ENCODE data around the gene CORO2B. TPM values are rescaled to one million over a fixed set of nuclear protein-coding genes. Genes with fewer than 3 reads are reported as not detected.

The CORO2B gene
- total RNA-seq = 10 to 100 TPM in 6 of 7 donors, 1 to 10 TPM in 1; 7.5 to 61.0 (median 22.8) TPM
- 10 to 100 TPM; 11.3 to 12.4 TPM for polyA plus RNA-seq
- long read RNA-seq, donor 1, partial matches to known transcripts = 49 of 67 reads
- long read RNA-seq, donor 1, other reads (novel, unspliced or antisense) = 17 of 67 reads
- long read RNA-seq, donor 2, partial matches to known transcripts = 0 of 1 reads
- long read RNA-seq, donor 2, other reads (novel, unspliced or antisense) = 0 of 1 reads
- long read RNA-seq, donor 3, transcript CORO2B-204 (12 exons, 3,566 nt) = major isoform, 36 of 66 reads
- long read RNA-seq, donor 3, partial matches to known transcripts = 24 of 66 reads
- long read RNA-seq, donor 3, other reads (novel, unspliced or antisense) = 6 of 66 reads

GRCh38 chr15:68578980-68579935 is at the start of gene CORO2B:
CORO2B (plus strand) TSS chr15:68578993; CDS start chr15:68579263, 270 bp downstream.
- 1 to 3% (median 1%) methylated on average over 67 to 95 of the region's 95 CpGs for WGBS, 3 donors
- peak within 1 kb of the TSS; percentile 94 to 96 for H3K27ac ChIP-seq
- intact Hi-C loops (cut with DNase I) = loop anchor here in 3 of 4 donors (1.0 to 5.0 kb wide), 2 partner anchors 93 to 96 kb away; no protein-coding TSS in a partner anchor
- no peaks in the 10 kb centered on the region for H3K27me3 ChIP-seq
- TF ChIP-seq POLR2A (IDR thresholded peaks at IDR 0.05) (no peak), EP300 (IDR thresholded peaks at IDR 0.05) (no peak), CTCF (IDR thresholded peaks at IDR 0.05) (no peak)
- H3K4me3 ChIP-seq = peak within 1 kb of the TSS; percentile 67
- peak; percentile 63 to 82 (median 74) for DNase-seq
- H3K4me1 ChIP-seq (ENCODE audit: insufficient read depth) = peaks cover 15% of the 10 kb centered on the region
- no peaks in the 10 kb centered on the region for H3K36me3 ChIP-seq
- no peaks in the 10 kb centered on the region for H3K9me3 ChIP-seq

- Histone ChIP-seq H3K9me3 (no peaks in the 10 kb centered on the region), H3K36me3 (no peaks in the 10 kb centered on the region), H3K4me1 (ENCODE audit: insufficient read depth) (no peaks in the 10 kb centered on the region), H3K4me3 (no peak overlapping the region), H3K27ac (no peak overlapping the region), H3K27me3 (no peaks in the 10 kb centered on the region)
- intact Hi-C loops (cut with DNase I) = no loop called here
- no peak for TF ChIP-seq CTCF (IDR thresholded peaks at IDR 0.05)
- no peak for TF ChIP-seq EP300 (IDR thresholded peaks at IDR 0.05)
- TF ChIP-seq POLR2A (IDR thresholded peaks at IDR 0.05) = no peak
- whole genome bisulfite sequencing, 3 donors = 95 to 97% (median 96%) methylated on average over 2 of the region's 2 CpGs
- no peak for DNase-seq
These were observed 47.2 kb upstream of the CORO2B start for GRCh38 chr15:68531387-68532179.

GRCh38 chr15:68536331-68537095 is 42.3 kb upstream of the CORO2B start:
- Histone ChIP-seq H3K36me3 (no peaks in the 10 kb centered on the region), H3K27me3 (no peaks in the 10 kb centered on the region), H3K4me1 (ENCODE audit: insufficient read depth) (no peaks in the 10 kb centered on the region), H3K9me3 (no peaks in the 10 kb centered on the region), H3K27ac (no peak overlapping the region), H3K4me3 (no peak overlapping the region)
- intact Hi-C loops (cut with DNase I) = no loop called here
- WGBS, 3 donors = 50 to 59% (median 53%) methylated on average over 4 of the region's 4 CpGs
- DNase-seq = no peak
- TF ChIP-seq CTCF (IDR thresholded peaks at IDR 0.05) (no peak), EP300 (IDR thresholded peaks at IDR 0.05) (no peak), POLR2A (IDR thresholded peaks at IDR 0.05) (no peak)

All from ovary (tissue), 10 donors.